Measurements from ENCODE around the gene TMC8. TPM values are rescaled to one million over a fixed set of nuclear protein-coding genes. Genes with fewer than 3 reads are reported as not detected.

Gene TMC8
- total and polyA plus RNA-seq, 12 donors = 0.44 to 28.8 (median 6.3) TPM

DNA sequence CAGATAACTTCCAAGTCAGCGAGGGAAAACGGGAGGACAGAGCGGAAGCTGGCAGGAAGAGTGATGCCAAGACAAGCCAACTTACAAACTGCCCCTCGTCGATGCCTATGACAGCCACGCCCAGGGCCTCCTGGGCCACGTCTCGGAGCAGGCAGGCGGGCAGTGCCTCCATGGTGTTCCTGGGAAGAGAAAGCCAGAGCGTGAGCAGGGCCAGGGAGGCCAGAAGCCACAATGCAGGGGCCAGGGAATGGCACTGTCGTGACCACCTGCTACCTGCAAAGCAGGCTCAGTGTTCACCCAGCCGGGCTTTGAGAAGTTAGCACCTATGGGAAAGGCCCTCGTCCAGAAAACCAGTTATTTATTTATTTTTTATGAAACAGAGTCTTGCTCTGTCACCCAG, 51.9 kb downstream of the TMC8 start:
- H3K9me3 ChIP-seq (replicated peaks in 1 of 3) = no peaks in the 10 kb centered on the region
- TF ChIP-seq, protein P1, sequence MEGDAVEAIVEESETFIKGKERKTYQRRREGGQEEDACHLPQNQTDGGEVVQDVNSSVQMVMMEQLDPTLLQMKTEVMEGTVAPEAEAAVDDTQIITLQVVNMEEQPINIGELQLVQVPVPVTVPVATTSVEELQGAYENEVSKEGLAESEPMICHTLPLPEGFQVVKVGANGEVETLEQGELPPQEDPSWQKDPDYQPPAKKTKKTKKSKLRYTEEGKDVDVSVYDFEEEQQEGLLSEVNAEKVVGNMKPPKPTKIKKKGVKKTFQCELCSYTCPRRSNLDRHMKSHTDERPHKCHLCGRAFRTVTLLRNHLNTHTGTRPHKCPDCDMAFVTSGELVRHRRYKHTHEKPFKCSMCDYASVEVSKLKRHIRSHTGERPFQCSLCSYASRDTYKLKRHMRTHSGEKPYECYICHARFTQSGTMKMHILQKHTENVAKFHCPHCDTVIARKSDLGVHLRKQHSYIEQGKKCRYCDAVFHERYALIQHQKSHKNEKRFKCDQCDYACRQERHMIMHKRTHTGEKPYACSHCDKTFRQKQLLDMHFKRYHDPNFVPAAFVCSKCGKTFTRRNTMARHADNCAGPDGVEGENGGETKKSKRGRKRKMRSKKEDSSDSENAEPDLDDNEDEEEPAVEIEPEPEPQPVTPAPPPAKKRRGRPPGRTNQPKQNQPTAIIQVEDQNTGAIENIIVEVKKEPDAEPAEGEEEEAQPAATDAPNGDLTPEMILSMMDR (IDR thresholded peaks at IDR 0.05) = no peak
- no peak for TF ChIP-seq POLR2A (IDR thresholded peaks at IDR 0.05)
- no peak for DNase-seq
- no peak overlapping the region for H3K27ac ChIP-seq
- no peaks in the 10 kb centered on the region for H3K27me3 ChIP-seq
- no peak overlapping the region for H3K4me3 ChIP-seq
- H3K36me3 ChIP-seq (replicated peaks in 1 of 2) = no peaks in the 10 kb centered on the region
- WGBS, 4 donors = 92 to 97% (median 94%) methylated on average over 10 to 13 of the region's 13 CpGs
- intact Hi-C loops (cut with DNase I) = no loop called here
- peaks cover 0 to 17% of the 10 kb centered on the region in 2 donors for H3K4me1 ChIP-seq (replicated peaks in 1 of 2)

DNA sequence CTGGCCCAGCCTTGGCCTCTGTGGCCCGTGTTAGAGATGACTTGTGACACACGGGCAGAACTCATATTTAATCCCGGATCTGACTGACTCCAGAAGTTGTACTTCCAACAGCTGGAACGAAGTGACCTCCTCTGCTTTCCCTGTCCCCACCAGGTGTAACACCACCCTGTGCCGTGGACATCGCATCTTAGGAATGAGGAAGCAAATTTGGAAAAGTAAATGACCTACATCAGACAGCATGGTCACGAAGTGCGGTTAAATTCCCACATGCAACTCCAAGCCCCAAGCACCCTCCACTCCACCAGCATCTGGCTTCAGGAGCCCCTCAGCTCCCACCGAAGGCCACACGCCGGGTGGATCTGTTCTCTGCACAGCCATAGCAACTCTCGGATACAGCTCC, 53.3 kb downstream of the TMC8 start:
- TF ChIP-seq, protein P1 (IDR thresholded peaks at IDR 0.05) = no peak
- TF ChIP-seq POLR2A (IDR thresholded peaks at IDR 0.05) = no peak
- no peaks in the 10 kb centered on the region for H3K9me3 ChIP-seq (replicated peaks in 1 of 3)
- 93 to 96% (median 94%) methylated on average over 9 to 12 of the region's 12 CpGs for WGBS, 4 donors
- no peaks in the 10 kb centered on the region for H3K27me3 ChIP-seq
- H3K36me3 ChIP-seq (replicated peaks in 1 of 2) = no peaks in the 10 kb centered on the region
- peaks cover 0 to 19% of the 10 kb centered on the region in 2 donors for H3K4me1 ChIP-seq (replicated peaks in 1 of 2)
- intact Hi-C loops (cut with DNase I) = no loop called here
- no peak overlapping the region for H3K4me3 ChIP-seq
- H3K27ac ChIP-seq = no peak overlapping the region
- no peak for DNase-seq

DNA sequence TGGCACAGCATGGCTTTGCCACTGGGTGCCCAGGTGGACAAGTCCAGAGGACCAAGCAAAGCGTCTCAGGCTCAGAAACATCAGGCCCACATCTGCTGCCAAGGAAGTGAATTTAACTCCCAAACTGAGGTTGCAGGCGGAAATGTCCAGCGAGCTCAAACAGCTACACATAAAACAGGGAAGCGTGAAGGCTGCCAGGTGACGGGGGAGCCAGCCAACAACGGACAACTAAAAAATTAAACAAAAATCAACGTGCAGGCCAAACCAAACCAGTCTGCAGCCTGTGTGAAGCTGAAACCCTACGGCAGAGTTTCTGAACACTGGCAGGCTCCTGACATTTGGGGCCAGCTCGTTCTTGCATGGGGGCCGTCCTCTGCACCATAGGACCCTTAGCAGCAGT, 53.8 kb downstream of the TMC8 start:
- H3K4me1 ChIP-seq (replicated peaks in 1 of 2) = peaks cover 0 to 17% of the 10 kb centered on the region in 2 donors
- WGBS, 4 donors = 81 to 92% (median 88%) methylated on average over 9 to 10 of the region's 10 CpGs
- no peak for DNase-seq
- intact Hi-C loops (cut with DNase I) = no loop called here
- H3K9me3 ChIP-seq (replicated peaks in 1 of 3) = no peaks in the 10 kb centered on the region
- H3K27me3 ChIP-seq = no peaks in the 10 kb centered on the region
- TF ChIP-seq, protein P1 (IDR thresholded peaks at IDR 0.05) = no peak
- TF ChIP-seq POLR2A (IDR thresholded peaks at IDR 0.05) = no peak
- no peak overlapping the region for H3K4me3 ChIP-seq
- no peak overlapping the region for H3K27ac ChIP-seq
- no peaks in the 10 kb centered on the region for H3K36me3 ChIP-seq (replicated peaks in 1 of 2)

DNA sequence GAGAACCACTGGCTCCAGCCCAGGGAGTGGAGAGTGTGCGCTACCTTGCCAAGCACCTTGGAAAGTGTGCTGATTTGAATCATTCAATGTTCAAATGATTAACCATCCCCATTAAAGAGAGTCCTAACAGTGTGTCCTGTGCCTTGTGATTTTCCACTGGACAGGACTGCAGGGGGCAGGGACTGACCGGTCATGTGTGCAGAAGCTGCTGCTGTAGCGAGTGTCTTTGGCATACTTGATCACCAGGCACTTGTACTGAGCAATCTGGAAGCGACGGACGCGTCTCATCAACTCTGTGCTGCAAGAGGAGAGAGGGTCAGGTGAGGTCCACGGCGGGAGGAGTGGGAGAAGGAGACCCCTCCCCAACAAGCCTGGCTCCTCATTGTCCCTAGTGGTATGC, 54.3 kb downstream of the TMC8 start:
- 89 to 98% (median 93%) methylated on average over 7 to 9 of the region's 9 CpGs for WGBS, 4 donors
- Histone ChIP-seq H3K4me1 (replicated peaks in 1 of 2) (peaks cover 0 to 12% of the 10 kb centered on the region in 2 donors), H3K27ac (no peak overlapping the region), H3K27me3 (no peaks in the 10 kb centered on the region), H3K9me3 (replicated peaks in 1 of 3) (no peaks in the 10 kb centered on the region), H3K36me3 (replicated peaks in 1 of 2) (no peaks in the 10 kb centered on the region), H3K4me3 (no peak overlapping the region)
- no peak for DNase-seq
- TF ChIP-seq, protein P1 (IDR thresholded peaks at IDR 0.05) = no peak
- no peak for TF ChIP-seq POLR2A (IDR thresholded peaks at IDR 0.05)
- intact Hi-C loops (cut with DNase I) = no loop called here

Data from adrenal gland (tissue), 12 donors.